GM21723 (cell line): ENCODE results near the gene ENTPD2.

Experiments used
- ATAC-seq: cut with Tn5 transposase; IDR thresholded peaks from one replicate; pipeline ENCODE4 v1.9.1; 2021; ENCODE audit warnings: mild to moderate bottlenecking, moderate library complexity; ENCODE audit not compliant: unreplicated experiment

ENTPD2 gene

GRCh38 chr9:137053944-137054931 lies at the start of gene ENTPD2:
Gene ENTPD2 (minus strand): TSS chr9:137054061. CDS start chr9:137053997, 64 bp downstream.
- no peak for ATAC-seq

- no peak for ATAC-seq
Measured at GRCh38 chr9:137103206-137103999, 49.5 kb upstream of the ENTPD2 start.

- ATAC-seq: no peak
Measured at GRCh38 chr9:137099231-137099630, 45.4 kb upstream of the ENTPD2 start.

- ATAC-seq: no peak
Measured at GRCh38 chr9:137097761-137098462, 44.1 kb upstream of the ENTPD2 start.

- ATAC-seq: no peak
Measured at GRCh38 chr9:137096785-137097546, 43.1 kb upstream of the ENTPD2 start.

GRCh38 chr9:137095664-137096517 lies 42.0 kb upstream of the ENTPD2 start:
- peak; percentile 85 for ATAC-seq

GRCh38 chr9:137089232-137089947 lies 35.5 kb upstream of the ENTPD2 start:
- no peak for ATAC-seq

GRCh38 chr9:137088121-137088520 lies 34.3 kb upstream of the ENTPD2 start:
- no peak for ATAC-seq

GRCh38 chr9:137087409-137087925 lies 33.6 kb upstream of the ENTPD2 start:
- ATAC-seq: peak; percentile 1

GRCh38 chr9:137086531-137087408 lies 32.9 kb upstream of the ENTPD2 start, which contains the start of gene MAN1B1:
Gene MAN1B1 (plus strand): TSS chr9:137086985. CDS start chr9:137087000, 15 bp downstream.
- ATAC-seq: peak; percentile 79

GRCh38 chr9:137085920-137086530 lies 32.2 kb upstream of the ENTPD2 start:
- peak; percentile 9 for ATAC-seq

- no peak for ATAC-seq
Measured at GRCh38 chr9:137084526-137084925, 30.7 kb upstream of the ENTPD2 start.

- no peak for ATAC-seq
Measured at GRCh38 chr9:137083394-137084004, 29.6 kb upstream of the ENTPD2 start.

- no peak for ATAC-seq
Measured at GRCh38 chr9:137082925-137083290, 29.0 kb upstream of the ENTPD2 start.

- ATAC-seq: no peak
Measured at GRCh38 chr9:137082222-137082924, 28.5 kb upstream of the ENTPD2 start.
